NCI-H82 (cell line): ENCODE results near the gene ANTKMT.

Experiments
- DNase-seq: peaks from one replicate; lab custom pipeline; 2025; lab: John Stamatoyannopoulos, UW

Gene ANTKMT

GRCh38 chr16:700684-701584 lies 20.0 kb upstream of the ANTKMT start:
- no peak for DNase-seq

- DNase-seq, result no peak
These were observed 18.6 kb upstream of the ANTKMT start for GRCh38 chr16:702341-702740.

- no peak for DNase-seq
These were observed 17.5 kb upstream of the ANTKMT start for GRCh38 chr16:703406-703805.

GRCh38 chr16:704047-704446 lies 16.9 kb upstream of the ANTKMT start:
- no peak for DNase-seq

GRCh38 chr16:704552-705380 lies 16.2 kb upstream of the ANTKMT start:
- peak; percentile 35 for DNase-seq

GRCh38 chr16:705431-706188 lies 15.3 kb upstream of the ANTKMT start, which contains the start of gene FBXL16:
Gene FBXL16, minus strand, starts transcription at chr16:705801. Its CDS starts 8,396 bp downstream, at chr16:697405.
- peak; percentile 84 for DNase-seq

- DNase-seq, result peak; percentile 40
These were observed 14.5 kb upstream of the ANTKMT start for GRCh38 chr16:706189-707061.

GRCh38 chr16:707062-707538 lies 13.8 kb upstream of the ANTKMT start:
- DNase-seq, result no peak

- no peak for DNase-seq
These were observed 12.9 kb upstream of the ANTKMT start for GRCh38 chr16:708019-708418.

GRCh38 chr16:708959-709358 lies 12.0 kb upstream of the ANTKMT start:
- no peak for DNase-seq

GRCh38 chr16:709566-710499 lies 11.1 kb upstream of the ANTKMT start:
- peak; percentile 87 for DNase-seq

GRCh38 chr16:710500-711075 lies 10.4 kb upstream of the ANTKMT start:
- DNase-seq, result peak; percentile 37

- no peak for DNase-seq
These were observed 9.9 kb upstream of the ANTKMT start for GRCh38 chr16:711084-711483.

GRCh38 chr16:711548-712320 lies 9.2 kb upstream of the ANTKMT start:
- peak; percentile 81 for DNase-seq

- DNase-seq, result peak; percentile 77
These were observed 8.2 kb upstream of the ANTKMT start for GRCh38 chr16:712740-713250.

- no peak for DNase-seq
These were observed 6.9 kb upstream of the ANTKMT start for GRCh38 chr16:714079-714478.

- DNase-seq, result peak; percentile 91
These were observed 6.1 kb upstream of the ANTKMT start, which contains the start of gene METRN for GRCh38 chr16:714558-715476. Gene METRN, plus strand, starts transcription at chr16:715118. Its CDS starts 172 bp downstream, at chr16:715290.
